ENCODE measurements around the gene ZNF280D.

GRCh38 chr15:56736308-56736707 is 3.0 kb upstream of the ZNF280D start:
- TF ChIP-seq FOXO4 (CRISPR knock-in tag; conservative IDR thresholded peaks at IDR 0.05) (no peak), ZBTB40 (IDR thresholded peaks at IDR 0.05) (no peak), ZBTB40 (CRISPR knock-in tag; IDR thresholded peaks at IDR 0.05) (no peak), POLR2AphosphoS5 (IDR thresholded peaks at IDR 0.05; ENCODE audit: low read depth, low read length) (no peak), POLR2A (IDR thresholded peaks at IDR 0.05; ENCODE audit: insufficient read depth in 1 of 2, low read depth in 2 of 2, low read length in 2 of 2) (no peak), HMGXB4 (CRISPR knock-in tag; IDR thresholded peaks at IDR 0.05; ENCODE audit: borderline replicate concordance in 1 of 2, low read depth in 1 of 2) (no peak), ATAD3A (CRISPR knock-in tag; IDR thresholded peaks at IDR 0.05) (no peak), ZNF432 (CRISPR knock-in tag; IDR thresholded peaks at IDR 0.05; ENCODE audit: borderline replicate concordance) (no peak), CTCF (CRISPR knock-in tag; IDR thresholded peaks at IDR 0.05) (no peak), SMARCC2 (IDR thresholded peaks at IDR 0.05) (no peak; the same call in 1 of the 2 replicates), GABPB1 (CRISPR knock-in tag; IDR thresholded peaks at IDR 0.05) (peak; percentile 49; the same call in 1 of the 2 replicates), FOXJ3 (CRISPR knock-in tag; IDR thresholded peaks at IDR 0.05; ENCODE audit: borderline replicate concordance) (no peak), NFRKB (IDR thresholded peaks at IDR 0.05) (no peak)
